Thyroid gland (tissue), 4 donors: ENCODE results near the gene GPR18. TPM values are rescaled to one million over a fixed set of nuclear protein-coding genes. Genes with fewer than 3 reads are reported as not detected.

Experiments
- DNase-seq, 2 donors: peaks; one replicate each; pipeline ENCODE4 v3.0.0-alpha.2; 2019
- H3K27ac ChIP-seq, 3 donors: fragments of 200-600 bp; sonication (generic); 1 replicate in 2 of 3; 2 replicates in 1 of 3; pipeline ENCODE4 v1.5.1; 2016 to 2019; ENCODE audit warnings: mild to moderate bottlenecking in 1 of 3, moderate library complexity in 1 of 3
- H3K27me3 ChIP-seq: fragments of 200-600 bp; sonication (generic); one replicate; pipeline ENCODE4 v1.5.1; 2019
- H3K36me3 ChIP-seq, 2 donors: fragments of 200-600 bp; sonication (generic); one replicate each; pipeline ENCODE4 v1.5.1; 2016 to 2019
- H3K4me1 ChIP-seq, 2 donors: fragments of 200-600 bp; sonication (generic); one replicate each; pipeline ENCODE4 v1.5.1; 2017 to 2019
- H3K4me3 ChIP-seq, 3 donors: fragments of 200-600 bp; sonication (generic); replicated peaks in 1 of 3; 1 replicate in 2 of 3; 2 replicates in 1 of 3; pipeline ENCODE4 v1.5.1; 2016; ENCODE audit warnings: mild to moderate bottlenecking in 1 of 3
- H3K9me3 ChIP-seq: fragments of 200-600 bp; sonication (generic); one replicate; pipeline ENCODE4 v1.5.1; 2017
- POLR2A ChIP-seq, 2 donors: fragments of 450-650 bp; IDR thresholded peaks; one replicate each; pipeline ENCODE4 v1.6.1; 2017; ENCODE audit warnings: antibody characterized with exemption in 2 of 2, mild to moderate bottlenecking in 2 of 2, moderate library complexity in 1 of 2
- WGBS, 2 donors: methylation state at CpG; one replicate each; pipeline ENCODE4 v1.1.5; 2017; 5-methylcytosine and 5-hydroxymethylcytosine counted together
- intact Hi-C: fragments of 100-400 bp; cut with DNase I; formaldehyde crosslinking; loops from one replicate; pipeline ENCODE4 v1.15.1; 2023
- total RNA-seq, 4 donors: library from RNA; depleted of rRNA; stranded (reverse); fragments of >200 nt; gene quantifications; one replicate each; pipeline ENCODE4 v1.2.3, GENCODE V29; 2016
- TF ChIP-seq, protein P1 (sequence below), 6 experiments: fragments of 200-600 bp in 3 of 6; fragments of 450-650 bp in 3 of 6; sonication (generic) in 3 of 6; IDR thresholded peaks; one replicate each; pipeline ENCODE4 v1.5.1; 2016 to 2019; ENCODE audit warnings: antibody characterized with exemption in 6 of 6, mild to moderate bottlenecking in 2 of 6, inconsistent platforms in 1 of 6, moderate library complexity in 1 of 6

The GPR18 gene
- total RNA-seq, 4 donors from 2014 or later = 0.27 to 0.96 TPM; not detected in 2

GRCh38 chr13:99225078-99225477 lies 33.1 kb downstream of the GPR18 start:
- Histone ChIP-seq H3K27ac (no peak overlapping the region), H3K36me3 (no peaks in the 10 kb centered on the region), H3K4me1 (peaks cover 0 to 14% of the 10 kb centered on the region in 2 donors), H3K9me3 (no peaks in the 10 kb centered on the region), H3K4me3 (no peak overlapping the region), H3K27me3 (no peaks in the 10 kb centered on the region)
- TF ChIP-seq, protein P1, sequence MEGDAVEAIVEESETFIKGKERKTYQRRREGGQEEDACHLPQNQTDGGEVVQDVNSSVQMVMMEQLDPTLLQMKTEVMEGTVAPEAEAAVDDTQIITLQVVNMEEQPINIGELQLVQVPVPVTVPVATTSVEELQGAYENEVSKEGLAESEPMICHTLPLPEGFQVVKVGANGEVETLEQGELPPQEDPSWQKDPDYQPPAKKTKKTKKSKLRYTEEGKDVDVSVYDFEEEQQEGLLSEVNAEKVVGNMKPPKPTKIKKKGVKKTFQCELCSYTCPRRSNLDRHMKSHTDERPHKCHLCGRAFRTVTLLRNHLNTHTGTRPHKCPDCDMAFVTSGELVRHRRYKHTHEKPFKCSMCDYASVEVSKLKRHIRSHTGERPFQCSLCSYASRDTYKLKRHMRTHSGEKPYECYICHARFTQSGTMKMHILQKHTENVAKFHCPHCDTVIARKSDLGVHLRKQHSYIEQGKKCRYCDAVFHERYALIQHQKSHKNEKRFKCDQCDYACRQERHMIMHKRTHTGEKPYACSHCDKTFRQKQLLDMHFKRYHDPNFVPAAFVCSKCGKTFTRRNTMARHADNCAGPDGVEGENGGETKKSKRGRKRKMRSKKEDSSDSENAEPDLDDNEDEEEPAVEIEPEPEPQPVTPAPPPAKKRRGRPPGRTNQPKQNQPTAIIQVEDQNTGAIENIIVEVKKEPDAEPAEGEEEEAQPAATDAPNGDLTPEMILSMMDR (IDR thresholded peaks at IDR 0.05) = no peak
- no peak for TF ChIP-seq POLR2A (IDR thresholded peaks at IDR 0.05)
- WGBS, 2 donors = 77 to 79% methylated on average over 4 of the region's 4 CpGs
- intact Hi-C loops = no loop called here
- no peak for DNase-seq

- 69 to 85% methylated on average over 2 of the region's 2 CpGs for WGBS, 2 donors
- Histone ChIP-seq H3K4me1 (peaks cover 1 to 13% of the 10 kb centered on the region in 2 donors), H3K4me3 (no peak overlapping the region), H3K36me3 (no peaks in the 10 kb centered on the region), H3K27ac (no peak overlapping the region), H3K9me3 (no peaks in the 10 kb centered on the region), H3K27me3 (no peaks in the 10 kb centered on the region)
- TF ChIP-seq, protein P1 (IDR thresholded peaks at IDR 0.05) = no peak
- no peak for TF ChIP-seq POLR2A (IDR thresholded peaks at IDR 0.05)
- intact Hi-C loops = no loop called here
- DNase-seq = no peak
Measured at GRCh38 chr13:99224021-99224420, 34.2 kb downstream of the GPR18 start.

DNA sequence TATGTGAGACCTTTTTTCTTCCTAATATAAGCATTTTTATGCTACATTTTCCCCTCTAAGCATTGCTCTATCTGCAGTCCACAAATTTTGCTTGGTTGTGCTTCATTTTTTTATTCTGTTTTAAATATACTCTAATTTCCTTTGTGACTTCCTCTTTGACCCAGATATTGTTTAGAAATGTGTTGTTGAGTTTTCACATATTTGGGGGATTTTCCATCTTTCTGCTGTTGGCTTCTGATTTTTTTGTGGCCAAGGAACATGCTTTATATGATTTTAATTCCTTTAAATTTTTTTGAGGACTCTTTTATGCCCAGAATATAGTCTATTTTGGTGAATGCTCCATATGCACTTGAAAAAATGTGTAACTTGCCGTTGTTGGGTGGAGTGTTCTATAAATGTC lies 34.6 kb downstream of the GPR18 start:
- H3K4me3 ChIP-seq = no peak overlapping the region
- H3K9me3 ChIP-seq = no peaks in the 10 kb centered on the region
- WGBS, 2 donors = 74 to 76% methylated on average over 1 of the region's 1 CpG
- H3K36me3 ChIP-seq = no peaks in the 10 kb centered on the region
- H3K27ac ChIP-seq = no peak overlapping the region
- H3K27me3 ChIP-seq = no peaks in the 10 kb centered on the region
- DNase-seq = no peak
- H3K4me1 ChIP-seq = peaks cover 6 to 13% of the 10 kb centered on the region in 2 donors
- no peak for TF ChIP-seq POLR2A (IDR thresholded peaks at IDR 0.05)
- TF ChIP-seq, protein P1 (IDR thresholded peaks at IDR 0.05) = no peak
- intact Hi-C loops = no loop called here

GRCh38 chr13:99221567-99222239 lies 36.5 kb downstream of the GPR18 start:
- peaks cover 23 to 31% of the 10 kb centered on the region in 2 donors for H3K4me1 ChIP-seq
- DNase-seq = no peak
- WGBS, 2 donors = 95 to 97% methylated on average over 8 of the region's 8 CpGs
- TF ChIP-seq, protein P1 (IDR thresholded peaks at IDR 0.05) = no peak
- no peak for TF ChIP-seq POLR2A (IDR thresholded peaks at IDR 0.05)
- H3K4me3 ChIP-seq = no peak overlapping the region
- H3K9me3 ChIP-seq = no peaks in the 10 kb centered on the region
- no peaks in the 10 kb centered on the region for H3K36me3 ChIP-seq
- intact Hi-C loops = no loop called here
- H3K27ac ChIP-seq = no peak overlapping the region
- no peaks in the 10 kb centered on the region for H3K27me3 ChIP-seq

GRCh38 chr13:99220199-99220935 lies 37.8 kb downstream of the GPR18 start:
- TF ChIP-seq, protein P1 (IDR thresholded peaks at IDR 0.05) = no peak
- TF ChIP-seq POLR2A (IDR thresholded peaks at IDR 0.05) = no peak
- peaks cover 31 to 39% of the 10 kb centered on the region in 2 donors for H3K4me1 ChIP-seq
- no peaks in the 10 kb centered on the region for H3K9me3 ChIP-seq
- 78 to 87% methylated on average over 6 of the region's 6 CpGs for WGBS, 2 donors
- no peaks in the 10 kb centered on the region for H3K27me3 ChIP-seq
- no peak for DNase-seq
- no peak overlapping the region for H3K4me3 ChIP-seq
- intact Hi-C loops = no loop called here
- H3K27ac ChIP-seq = no peak overlapping the region
- H3K36me3 ChIP-seq = no peaks in the 10 kb centered on the region
